Fibroblast of villous mesenchyme (primary cell): Measurements from ENCODE around the gene LATS1. TPM values are rescaled to one million over a fixed set of nuclear protein-coding genes. Genes with fewer than 3 reads are reported as not detected.
A peak's percentile ranks its signal among the peaks of the same experiment; 100 is the strongest.

Source experiments
- DNase-seq: peaks from one replicate; pipeline ENCODE4 v3.0.0-alpha.2; 2010; ENCODE audit warnings: low read depth
- H3K4me3 ChIP-seq: 2 replicates; pipeline ENCODE4 v1.5.1; 2011; ENCODE audit warnings: low read depth, mild to moderate bottlenecking, low read length
- total RNA-seq: library from RNA; depleted of rRNA; stranded (reverse); fragments of >200 nt; gene quantifications from 2 replicates; pipeline ENCODE4 v1.2.3, GENCODE V29; 2012
- TF ChIP-seq, protein P1 (sequence below): IDR thresholded peaks from 2 replicates; pipeline ENCODE4 v1.5.1; 2012; ENCODE audit warnings: low read depth, mild to moderate bottlenecking, low read length; ENCODE audit not compliant: insufficient read depth

Gene LATS1
- 20.6 and 25.9 TPM in 2 replicates for total RNA-seq

DNA sequence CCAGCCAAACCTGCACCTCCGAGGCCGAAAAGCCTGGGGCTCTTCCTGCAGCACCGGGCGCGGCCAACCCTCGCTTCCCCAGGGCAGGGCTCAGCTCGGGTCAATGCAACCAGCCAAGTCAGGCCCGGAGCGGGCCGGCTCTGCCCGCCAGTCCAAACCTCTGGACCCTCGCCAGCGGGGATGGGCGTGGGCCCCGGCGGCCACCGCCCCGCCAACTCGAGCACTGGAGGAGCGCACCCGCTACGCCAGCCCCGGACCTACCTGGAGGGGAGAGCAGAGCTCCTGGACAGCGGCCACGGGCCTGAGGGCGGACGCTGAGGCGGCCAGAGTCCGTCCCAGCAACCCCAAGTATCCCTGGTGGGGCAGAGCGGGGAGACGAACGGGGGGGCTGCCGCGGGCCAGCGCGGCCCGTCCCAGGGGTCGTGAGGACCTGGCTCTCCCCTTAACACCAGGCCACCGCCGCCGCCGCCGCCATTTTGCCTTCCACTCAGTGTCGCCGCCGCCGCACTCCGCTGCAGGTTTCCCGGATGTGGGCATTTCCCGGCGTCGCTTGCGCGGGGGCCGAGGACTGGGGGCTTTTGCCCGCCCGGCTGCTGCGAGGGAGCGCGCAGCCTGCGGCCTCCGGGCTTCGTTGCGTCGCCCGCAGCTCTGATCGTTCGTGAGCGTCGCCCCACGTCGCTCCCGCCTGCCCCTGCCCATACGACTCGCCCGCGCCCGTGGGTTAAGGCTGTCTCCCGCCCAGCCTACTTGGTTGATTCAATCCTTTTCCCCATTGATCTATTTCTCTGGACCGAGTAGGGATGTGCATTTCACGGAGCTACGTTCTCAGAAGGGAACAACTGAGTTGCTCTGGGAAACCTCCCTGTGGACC, at the start of gene LATS1:
Gene LATS1, minus strand, starts transcription at position 514 of the 871 bp plus-strand sequence. CDS start 15,975 bp downstream, outside the sequence.
- peak within 1 kb of the TSS; percentile 93 for H3K4me3 ChIP-seq
- peak; percentile 81 for DNase-seq
- TF ChIP-seq, protein P1, sequence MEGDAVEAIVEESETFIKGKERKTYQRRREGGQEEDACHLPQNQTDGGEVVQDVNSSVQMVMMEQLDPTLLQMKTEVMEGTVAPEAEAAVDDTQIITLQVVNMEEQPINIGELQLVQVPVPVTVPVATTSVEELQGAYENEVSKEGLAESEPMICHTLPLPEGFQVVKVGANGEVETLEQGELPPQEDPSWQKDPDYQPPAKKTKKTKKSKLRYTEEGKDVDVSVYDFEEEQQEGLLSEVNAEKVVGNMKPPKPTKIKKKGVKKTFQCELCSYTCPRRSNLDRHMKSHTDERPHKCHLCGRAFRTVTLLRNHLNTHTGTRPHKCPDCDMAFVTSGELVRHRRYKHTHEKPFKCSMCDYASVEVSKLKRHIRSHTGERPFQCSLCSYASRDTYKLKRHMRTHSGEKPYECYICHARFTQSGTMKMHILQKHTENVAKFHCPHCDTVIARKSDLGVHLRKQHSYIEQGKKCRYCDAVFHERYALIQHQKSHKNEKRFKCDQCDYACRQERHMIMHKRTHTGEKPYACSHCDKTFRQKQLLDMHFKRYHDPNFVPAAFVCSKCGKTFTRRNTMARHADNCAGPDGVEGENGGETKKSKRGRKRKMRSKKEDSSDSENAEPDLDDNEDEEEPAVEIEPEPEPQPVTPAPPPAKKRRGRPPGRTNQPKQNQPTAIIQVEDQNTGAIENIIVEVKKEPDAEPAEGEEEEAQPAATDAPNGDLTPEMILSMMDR, result no peak

DNA sequence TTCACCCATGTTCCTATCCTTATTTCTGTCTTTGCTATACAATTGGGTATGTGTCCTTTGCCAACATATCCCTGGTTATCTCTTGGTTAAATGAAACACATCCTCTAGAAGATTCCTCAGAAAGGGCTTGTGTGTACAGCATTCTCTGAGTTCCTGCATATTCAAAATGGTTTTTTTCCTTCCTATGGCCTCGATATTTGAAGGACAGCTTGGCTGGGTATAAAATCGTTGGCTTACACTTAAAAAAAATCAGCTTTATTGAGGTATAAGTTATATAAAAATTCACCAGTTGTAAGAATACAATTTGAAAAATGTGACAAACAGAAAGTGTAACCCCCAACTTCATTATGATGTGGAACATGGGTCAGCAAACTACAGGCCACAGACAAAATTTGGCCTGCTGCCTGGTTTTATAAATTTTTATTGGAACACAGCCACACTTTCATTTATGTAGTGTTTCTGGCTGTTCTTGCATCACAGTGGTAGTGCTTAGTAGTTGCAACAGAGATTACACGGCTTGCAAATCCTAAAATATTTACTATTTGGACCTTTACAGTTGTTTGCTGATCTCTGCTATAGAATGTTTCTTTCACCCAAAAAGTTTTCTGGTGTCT, 48.4 kb upstream of the LATS1 start:
- TF ChIP-seq, protein P1, result no peak
- DNase-seq, result peak; percentile 83

DNA sequence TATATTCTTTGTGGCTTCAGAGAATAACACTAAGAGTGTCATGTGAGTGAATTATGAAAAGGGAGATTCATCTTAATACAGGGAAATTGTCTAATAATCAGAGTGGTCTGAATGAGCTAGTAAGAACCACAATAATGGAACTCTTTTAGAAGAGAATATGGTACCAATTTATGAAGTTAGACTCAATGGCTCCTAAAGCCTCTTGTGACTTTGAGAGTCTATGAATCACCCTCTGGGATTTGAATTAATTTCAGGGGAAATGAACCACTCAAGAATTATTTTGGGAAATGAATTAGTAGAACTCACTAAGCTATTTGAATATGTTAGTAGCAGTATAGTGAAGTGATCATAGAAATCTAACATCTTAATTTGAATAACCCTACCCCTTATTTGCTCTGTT, 46.0 kb upstream of the LATS1 start:
- DNase-seq, result no peak
- TF ChIP-seq, protein P1, result no peak
- H3K4me3 ChIP-seq, result no peak overlapping the region

More for the DNA sequence above, 48.4 kb upstream of the LATS1 start:
- no peak overlapping the region for H3K4me3 ChIP-seq

DNA sequence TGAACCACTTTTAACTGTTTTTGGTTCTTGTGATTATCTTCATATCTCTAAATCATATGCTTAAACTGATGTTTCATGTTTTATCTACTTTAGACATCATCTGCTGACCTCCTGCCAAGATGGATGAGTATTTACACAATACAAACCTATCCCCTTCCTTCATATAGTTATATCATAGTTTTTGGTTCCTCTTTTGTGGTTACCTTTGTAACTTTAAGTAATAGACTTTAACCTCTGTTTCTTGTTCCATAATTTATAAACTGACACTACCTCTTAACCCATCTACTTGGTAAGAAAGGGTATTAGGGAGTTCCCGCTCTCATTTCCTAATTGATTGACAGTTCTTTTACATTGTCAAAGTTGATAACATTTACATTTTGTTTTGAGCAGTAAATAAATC, 43.5 kb upstream of the LATS1 start:
- no peak for DNase-seq
- H3K4me3 ChIP-seq, result no peak overlapping the region
- TF ChIP-seq, protein P1, result no peak

DNA sequence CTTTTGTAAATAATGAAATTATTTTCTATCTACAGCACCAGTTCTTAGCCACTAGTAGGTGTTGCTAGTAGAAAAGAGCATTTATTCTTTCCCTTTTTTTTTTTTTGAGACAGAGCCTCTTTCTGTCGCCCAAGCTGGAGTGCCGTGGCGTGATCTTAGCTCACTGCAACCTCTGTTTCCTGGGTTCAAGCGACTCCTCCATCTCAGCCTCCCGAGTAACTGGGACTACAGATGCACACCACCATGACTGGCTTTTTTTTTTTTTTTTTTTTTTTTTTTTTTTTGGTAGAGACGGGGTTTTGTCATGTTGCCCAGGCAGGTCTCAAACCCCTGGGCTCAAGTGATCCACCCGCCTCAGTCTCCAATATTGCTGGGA, 38.3 kb upstream of the LATS1 start:
- TF ChIP-seq, protein P1, result no peak
- no peak for DNase-seq
- no peak overlapping the region for H3K4me3 ChIP-seq

DNA sequence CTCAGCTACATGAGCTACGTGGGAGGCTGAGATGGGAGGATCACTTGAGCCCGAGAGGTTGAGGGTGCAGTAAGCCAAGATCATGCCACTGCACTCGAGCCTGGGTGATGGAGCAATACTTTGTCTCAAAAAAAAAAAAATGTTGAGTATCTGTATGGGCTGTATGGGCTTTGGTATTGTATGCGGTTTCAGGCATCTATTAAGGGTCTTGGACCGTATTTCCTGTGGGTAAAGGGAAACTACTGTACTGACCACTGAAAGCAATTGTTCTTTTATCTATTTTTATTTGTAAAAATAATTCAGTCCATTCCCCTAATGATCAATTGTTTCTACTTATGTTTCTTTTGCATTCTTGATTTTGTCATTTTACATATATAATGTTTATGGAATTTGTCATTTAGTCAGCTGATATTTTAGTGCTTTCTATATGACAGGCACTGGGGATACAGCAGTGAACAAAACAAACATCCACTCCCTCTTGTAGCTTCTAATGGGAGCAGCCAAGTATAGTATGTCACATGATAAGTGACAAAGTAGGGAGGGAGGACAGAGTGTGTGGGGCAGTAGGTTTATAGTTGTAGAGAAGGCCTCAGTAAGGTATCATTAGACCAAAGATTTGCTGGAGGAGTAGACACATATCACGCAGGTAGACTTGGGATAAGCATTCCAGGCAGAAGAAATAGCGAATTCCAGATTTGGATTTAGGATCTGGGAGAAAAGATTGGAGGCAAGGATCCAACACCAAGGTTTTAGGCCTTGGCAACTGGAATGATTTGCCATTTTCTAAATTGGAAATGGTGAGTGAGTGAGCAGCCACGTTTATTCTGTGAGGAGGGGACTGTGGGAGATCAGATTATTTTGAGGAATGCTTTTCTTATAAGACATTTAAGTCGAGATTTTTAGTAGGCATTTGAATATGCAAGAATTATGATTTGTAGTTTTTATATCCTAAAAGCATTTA, 37.7 kb upstream of the LATS1 start:
- H3K4me3 ChIP-seq, result no peak overlapping the region
- no peak for DNase-seq
- TF ChIP-seq, protein P1, result no peak
